ENCODE data around the gene CACNB2.
"Not testable (repeated sequence)": the region's sequence is repeated elsewhere in the genome, so short reads cannot be mapped to it uniquely, and the experiment has no call there.

The CACNB2 gene

DNA sequence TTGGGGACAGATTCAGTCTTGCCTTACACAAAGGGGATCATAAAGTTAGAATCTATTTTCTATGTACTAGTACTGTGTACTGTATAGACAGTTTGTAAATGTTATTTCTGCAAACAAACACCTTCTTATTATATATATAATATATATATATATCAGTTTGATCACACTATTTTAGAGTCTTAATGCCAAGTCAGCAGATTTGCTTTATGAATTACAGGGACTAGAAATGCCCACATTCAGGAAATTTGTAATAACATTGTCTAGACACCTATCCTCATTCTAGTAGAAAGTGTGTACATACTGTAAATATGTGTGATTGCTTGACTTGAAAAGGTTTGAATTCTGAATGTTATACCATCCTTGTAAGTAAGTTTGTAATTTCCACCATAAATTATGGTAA, 400.0 kb downstream of the CACNB2 start:
- DNase-seq: no peak

DNA sequence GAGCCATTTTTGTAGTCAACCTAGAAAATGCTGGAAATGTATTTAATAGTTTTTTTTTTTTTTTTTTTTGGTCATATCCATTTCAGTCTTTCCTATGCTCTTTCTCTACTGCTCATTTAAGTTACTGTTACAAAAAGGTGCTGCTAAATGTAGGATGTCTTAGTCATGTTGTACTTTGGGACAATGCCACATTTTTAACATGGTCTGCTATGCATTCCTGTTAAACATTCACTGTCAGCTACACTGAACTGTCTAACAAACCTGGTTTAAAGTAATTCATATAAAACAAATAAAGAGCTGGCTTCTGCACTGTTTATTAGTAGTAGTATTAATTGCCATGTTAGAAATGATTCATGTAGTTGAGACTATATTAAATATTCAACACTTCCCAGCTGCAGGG, 402.6 kb downstream of the CACNB2 start:
- no peak for DNase-seq

DNA sequence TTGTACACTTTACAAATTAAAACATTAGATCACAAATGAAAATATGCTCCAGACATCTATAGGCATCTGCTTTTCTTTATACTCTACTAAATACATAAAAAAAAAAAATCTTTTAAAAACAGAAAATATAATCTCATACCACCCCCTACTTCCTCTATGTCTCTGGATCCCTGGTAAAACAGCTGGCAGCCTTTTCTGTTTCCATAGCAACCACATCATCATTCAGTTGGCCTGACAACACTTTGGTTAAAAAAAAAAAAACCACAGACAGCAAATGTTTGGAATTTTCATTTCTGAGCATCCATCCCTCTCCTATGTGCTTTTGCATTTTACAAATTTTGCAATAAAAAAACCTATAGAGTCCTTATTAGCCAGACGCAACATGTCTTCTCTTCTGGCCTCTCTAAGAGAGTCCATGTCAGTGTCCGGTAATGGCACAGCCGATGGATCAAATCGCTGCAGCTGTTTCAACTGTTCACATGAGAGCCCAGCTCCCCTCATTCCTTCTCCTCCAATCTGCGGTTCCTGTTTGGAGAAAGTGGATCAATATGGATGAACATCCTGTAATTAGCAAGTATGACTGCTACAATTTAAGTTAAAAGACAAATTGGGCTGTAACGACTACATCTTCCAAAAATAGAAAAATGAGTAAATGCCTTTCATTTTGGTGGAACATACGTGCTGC, 405.5 kb downstream of the CACNB2 start:
- no peak for DNase-seq

DNA sequence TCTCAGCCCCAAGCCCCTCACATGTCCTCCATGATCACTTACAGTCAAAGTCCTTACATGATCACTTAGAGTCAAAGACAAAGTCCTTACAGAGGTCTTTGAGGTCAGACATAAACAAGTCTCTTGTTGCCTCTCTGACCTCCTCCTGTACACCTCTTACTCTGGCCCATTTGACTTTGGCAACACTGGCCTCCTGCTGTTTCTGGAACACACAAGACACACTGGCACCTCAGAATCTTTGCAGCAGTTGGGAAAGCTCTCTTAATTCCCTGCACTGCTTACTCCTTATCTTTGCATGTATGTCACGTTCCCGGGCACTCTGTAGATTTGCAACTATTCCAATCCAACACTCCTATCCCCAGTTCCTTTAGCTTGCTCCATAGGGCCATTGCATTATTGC, 408.9 kb downstream of the CACNB2 start:
- no peak for DNase-seq

DNA sequence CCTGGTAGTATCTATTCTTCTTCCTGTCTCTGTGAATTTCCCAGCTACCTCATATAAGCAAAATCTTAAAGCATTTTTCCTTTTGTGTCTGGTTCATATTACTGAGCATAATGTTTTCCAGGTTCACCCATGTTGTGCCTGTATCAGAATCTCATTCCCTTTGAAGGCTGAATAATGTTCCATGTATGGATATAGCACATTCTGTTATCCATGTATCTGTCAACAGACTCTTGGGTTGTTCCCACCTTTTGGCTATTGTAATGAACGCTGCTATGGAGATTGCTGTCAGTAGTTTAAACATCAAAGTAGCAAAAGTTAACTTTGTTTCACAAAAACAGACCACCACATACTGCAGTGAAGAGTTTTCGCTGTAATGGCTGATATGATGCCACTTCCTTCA, 411.2 kb downstream of the CACNB2 start:
- DNase-seq: no peak

DNA sequence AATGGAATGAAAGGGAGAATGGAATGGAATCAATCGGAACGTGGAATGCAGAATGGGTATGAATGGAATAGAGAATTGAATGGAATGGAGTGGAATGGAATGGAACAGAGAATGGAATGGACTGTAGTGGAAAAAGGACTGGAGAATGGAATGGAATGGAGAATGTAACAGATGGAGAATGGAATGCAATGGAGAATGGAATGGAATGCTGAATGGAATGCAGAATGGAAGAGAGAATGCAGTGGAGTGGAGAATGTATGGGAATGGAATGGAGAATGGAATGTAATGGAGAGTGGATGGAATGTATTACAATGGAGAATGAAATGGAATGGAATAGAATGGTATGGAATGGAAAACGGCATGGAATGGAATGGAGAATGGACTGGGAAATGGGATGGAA, 414.3 kb downstream of the CACNB2 start:
- no peak for DNase-seq

DNA sequence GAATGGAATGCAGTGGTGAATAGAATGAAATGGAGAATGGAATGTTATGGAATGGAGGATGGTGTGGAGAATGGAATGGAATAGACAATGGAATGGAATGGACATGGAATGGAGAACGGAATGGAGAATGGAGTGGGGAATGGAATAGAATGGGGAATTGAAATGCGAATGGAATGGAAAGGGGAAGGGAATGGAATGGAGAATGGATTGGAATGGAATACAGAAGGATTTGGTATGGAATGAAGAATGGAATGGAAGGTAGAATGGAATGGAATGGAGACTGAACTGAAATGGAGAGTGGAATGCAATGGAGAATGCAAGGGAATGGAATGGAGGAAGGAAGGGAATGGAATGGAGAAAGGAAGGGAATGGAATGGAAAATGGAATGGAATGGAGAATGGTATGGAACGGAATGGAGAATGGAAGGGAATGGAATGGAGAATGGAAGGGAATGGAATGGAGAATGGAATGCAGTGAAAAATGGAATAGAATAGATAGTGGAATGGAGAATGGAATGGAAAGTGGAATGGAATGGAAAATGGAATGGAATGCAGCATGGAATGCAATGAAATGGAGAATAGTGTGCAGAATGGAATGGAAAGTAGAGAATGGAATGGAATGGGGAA, 416.4 kb downstream of the CACNB2 start:
- DNase-seq: no peak

DNA sequence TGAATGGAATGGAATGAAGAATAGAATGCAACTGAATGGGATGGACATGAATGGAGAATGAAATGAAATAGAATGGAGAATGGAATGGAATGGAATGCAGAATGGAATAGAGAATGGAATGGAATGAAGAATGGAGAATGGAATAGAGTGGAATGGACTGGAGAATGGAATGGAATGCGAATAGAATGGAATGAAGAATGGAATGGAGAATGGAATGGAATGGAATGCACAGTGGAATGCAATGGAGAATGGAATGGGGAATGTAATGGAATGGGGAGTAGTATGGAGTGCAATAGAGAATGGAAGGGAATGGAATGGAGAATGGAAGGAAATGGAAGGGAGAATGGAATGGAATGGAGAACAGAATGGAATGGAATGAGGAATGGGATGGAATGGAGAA, 417.7 kb downstream of the CACNB2 start:
- no peak for DNase-seq

DNA sequence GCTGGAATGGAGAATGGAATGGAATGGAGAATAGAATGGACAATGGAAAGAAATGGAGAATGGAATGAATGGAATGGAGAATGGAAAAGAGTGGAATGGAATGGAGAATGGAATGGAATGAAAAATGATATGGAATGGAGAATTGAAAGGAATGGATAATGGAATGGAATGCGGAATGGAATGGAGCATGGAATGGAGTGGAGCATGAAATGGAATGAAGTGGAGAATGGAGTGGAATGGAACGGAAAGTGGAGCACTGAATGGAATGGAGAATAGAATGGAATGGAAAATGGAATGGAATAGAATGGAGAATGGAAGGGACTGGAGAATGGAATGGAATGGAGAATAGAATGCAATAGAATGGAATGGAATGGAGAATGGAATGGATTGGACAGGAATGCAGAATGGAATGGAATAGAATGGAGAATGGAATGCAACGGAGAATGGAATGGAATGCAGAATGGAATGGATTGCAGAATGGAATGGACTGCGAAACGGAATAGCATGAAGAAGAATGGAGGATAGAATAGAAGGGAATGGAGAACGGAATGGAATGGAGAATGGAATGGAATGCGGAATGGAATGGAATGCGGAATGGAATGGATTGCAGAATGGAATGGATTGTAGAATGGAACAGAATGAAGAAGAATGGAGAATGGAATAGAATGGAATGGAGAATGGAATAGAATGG, 421.8 kb downstream of the CACNB2 start:
- DNase-seq: no peak

DNA sequence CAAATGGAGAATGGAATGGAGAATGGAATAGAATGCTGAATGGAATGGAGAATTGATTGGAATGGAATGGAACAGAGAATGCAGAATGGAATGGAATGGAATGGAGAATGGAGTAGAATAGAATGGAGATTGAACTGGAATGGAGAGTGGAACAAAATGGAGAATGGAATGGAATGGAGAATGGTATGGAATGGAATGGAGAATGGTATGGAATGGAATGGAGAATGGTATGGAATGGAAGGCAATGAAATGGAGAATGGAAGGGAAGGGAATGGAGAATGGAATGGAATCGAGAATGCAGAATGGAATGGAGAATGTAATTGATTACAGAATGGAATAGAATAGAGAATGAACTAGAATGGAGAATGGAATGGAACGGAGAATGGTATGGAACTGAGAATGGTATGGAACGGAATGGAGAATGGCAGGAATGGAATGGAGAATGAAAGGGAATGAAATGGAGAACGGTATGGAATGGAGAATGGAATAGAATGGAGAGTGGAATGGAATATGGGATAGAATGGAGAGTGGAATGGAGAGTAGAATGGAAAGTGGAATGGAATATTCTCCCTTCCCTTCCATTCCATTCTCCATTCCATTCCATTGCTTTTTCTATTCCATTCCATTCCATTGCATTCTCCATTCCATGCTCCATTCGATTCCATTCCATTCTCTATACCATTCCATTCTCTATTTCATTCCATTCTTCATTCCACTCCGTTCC, 422.9 kb downstream of the CACNB2 start:
- no peak for DNase-seq

DNA sequence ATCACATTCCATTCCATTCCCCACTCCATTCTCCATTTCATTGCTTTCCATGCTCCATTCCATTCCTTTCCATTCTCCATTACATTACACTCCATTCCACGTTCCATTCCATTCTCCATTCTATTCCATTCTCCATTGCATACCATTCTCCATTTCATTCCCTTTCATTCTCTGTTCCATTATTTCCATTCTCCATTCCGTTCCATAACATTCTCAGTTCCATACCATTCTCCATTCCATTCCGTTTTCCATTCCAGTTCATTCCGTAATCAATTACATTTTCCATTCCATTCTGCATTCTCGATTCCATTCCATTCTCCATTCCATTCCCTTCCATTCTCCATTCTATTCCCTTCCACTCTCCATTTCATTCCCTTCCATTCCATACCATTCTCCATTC, 424.8 kb downstream of the CACNB2 start:
- no peak for DNase-seq

DNA sequence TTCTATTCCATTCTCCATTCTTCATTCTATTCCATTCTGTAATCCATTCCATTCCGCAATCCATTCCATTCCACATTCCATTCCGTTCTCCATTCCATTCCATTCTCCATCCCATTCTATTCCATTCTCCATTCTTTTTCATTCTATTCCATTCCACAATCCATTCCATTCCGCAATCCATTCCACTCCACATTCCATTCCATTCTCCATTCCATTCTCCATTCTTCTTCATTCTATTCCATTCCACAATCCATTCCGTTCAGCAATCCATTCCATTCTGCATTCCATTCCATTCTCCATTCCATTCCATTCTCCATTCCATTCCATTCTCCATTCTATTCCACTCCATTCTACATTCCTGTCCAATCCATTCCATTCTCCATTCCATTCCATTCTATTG, 426.0 kb downstream of the CACNB2 start:
- DNase-seq: no peak

DNA sequence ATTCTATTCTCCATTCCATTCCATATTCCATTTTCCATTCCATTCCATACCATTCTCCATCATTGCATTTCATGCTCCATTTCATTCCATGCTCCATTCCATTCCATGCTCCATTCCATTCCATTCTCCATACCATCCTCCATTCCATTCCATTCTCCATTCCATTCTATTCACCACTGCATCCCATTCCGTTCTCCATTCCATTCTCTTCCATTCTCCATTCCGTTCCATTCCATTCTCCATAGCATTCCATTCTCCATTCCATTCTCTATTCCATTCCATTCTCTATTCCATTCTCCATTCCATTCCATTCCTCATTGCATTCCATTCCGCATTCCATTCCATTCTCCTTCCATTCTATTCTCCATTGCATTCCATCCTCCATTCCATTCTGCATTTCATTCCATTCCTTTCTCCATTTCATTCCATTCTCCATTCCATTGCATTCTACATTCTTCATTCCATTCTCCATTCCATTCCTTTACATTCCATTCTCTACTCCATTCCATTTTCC, 427.2 kb downstream of the CACNB2 start:
- no peak for DNase-seq

DNA sequence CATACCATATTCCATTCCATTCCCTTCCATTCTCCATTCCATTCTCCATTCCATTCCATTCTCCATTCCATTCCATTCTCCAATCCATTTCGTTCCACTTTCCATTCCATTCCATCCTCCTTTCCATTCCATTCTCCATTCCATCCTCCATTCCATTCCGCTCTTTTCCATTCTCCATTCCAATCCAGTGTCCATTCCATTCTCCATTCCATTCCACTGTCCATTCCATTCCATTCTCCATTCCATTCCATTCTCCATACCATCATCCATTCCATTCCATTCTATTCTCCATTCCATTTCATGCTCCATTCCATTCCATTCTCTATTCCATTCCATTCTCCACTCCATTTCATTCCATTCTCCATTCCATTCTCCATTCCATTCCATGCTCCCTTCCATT, 430.2 kb downstream of the CACNB2 start:
- DNase-seq: not testable (repeated sequence)

DNA sequence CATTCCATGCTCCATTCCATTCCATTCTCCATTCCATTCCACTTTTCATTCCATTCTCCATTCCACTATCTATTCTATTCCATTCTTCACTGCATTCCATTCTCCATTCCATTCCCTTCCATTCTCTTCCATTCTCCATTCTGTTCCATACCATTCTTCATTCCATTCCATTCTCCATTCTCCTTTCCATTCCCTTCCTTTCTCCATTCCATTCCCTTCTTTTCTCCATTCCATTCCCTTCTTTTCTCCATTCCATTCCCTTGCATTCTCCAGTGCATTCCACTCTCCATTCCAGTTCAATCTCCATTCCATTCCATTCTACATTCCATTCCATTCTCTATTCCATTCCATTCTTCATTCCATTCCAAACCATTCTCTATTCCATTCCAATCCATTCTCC, 430.9 kb downstream of the CACNB2 start:
- no peak for DNase-seq

DNA sequence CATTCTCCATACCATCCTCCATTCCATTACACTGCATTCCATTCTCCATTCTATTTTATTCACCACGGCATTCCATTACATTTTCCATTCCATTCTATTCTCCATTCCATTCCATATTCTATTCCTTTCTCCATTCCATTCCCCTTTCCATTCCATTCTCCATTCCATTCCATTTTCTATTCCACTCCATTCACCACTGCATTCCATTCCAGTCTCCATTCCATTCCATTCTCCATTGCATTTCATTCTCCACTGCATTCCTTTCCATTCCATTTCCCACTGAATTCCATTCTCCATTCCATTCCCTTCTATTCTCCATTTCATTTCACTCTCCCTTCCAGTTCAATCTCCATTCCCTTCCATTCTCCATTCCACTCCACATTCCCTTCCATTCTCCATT, 431.6 kb downstream of the CACNB2 start:
- no peak for DNase-seq

DNA sequence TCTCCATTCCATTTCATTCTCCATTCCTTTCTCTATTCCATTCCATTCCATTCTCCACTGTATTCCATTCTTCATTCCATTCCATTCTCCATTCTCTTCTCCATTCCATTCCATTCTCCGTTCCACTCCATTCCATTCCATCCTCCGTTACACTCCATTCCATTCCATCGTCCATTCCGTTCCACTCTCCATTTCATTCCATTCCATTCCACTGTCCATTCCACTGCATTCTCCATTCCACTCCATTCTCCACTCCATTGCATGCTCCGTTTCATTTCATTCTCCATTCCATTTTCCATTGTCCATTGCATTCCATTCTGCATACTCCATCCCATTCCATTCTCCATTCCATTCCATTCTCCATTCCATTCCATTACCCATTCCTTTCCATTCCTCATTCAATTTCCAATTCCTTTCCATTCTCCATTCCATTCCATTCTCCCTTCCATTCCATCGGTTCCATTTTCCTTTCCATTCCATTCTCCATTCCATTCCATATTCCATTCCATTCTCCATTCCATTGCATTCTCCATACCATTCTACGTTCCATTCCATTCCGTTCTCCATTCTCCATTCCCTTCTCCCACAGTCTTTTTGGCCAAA, 432.8 kb downstream of the CACNB2 start:
- DNase-seq: no peak

DNA sequence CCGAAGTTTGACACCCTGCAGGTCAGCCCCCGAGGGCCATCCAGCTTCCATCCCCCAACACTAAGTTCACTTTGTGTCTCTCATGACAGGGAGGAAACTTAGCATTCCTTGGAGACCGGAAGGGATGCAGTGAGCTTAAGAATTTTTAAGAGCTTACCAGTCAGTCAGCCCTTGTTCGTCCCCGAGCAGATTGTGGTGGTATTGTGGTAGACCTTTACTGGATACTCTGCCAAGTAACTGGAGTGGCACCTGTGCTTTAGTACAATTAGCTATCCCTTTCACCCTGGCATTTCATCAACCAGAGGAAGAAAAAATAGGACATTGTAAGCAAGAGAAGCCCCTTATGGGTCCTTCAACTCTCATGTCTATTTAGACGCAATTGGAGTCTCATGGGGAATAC, 436.4 kb downstream of the CACNB2 start:
- no peak for DNase-seq

DNA sequence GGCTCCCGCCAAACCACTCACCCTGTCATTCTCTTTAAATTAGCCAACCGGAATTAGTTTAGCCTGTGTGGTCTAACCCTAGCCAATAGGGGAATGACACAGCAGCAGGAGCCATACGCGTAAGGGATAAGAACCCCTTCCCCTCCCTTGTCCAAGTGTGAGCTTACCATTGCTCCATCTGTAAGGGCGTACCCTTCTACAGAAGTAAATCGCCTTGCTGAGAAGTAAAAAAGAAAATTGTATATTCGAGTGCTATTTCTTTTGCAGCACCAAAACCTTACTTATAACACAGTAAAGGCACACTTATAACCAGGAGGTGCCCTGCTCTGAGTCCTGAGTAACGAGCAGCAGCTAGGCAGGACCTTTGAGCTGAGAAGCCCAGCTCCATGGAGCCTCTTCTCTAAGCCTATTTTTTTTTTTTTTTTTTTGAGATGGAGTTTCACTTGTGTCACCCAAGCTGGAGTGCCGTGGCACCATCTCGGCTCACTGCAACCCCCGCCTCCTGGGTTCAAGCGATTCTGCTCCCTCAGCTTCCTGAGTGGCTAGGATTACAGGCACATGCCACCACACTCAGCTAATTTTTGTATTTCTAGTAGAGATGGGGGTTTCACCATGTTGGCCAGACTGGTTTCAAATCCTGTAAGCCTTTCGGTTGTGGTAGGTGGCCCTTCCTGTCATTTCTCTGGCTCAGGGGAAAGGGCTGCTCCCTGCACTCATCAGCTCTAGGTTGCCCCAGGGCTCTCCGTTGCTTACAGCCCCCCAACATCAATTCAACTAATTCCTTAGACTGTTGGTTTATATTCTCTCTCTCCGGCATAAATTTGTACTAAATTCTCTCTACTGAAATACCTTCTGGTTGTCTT, 437.8 kb downstream of the CACNB2 start:
- DNase-seq: no peak

DNA sequence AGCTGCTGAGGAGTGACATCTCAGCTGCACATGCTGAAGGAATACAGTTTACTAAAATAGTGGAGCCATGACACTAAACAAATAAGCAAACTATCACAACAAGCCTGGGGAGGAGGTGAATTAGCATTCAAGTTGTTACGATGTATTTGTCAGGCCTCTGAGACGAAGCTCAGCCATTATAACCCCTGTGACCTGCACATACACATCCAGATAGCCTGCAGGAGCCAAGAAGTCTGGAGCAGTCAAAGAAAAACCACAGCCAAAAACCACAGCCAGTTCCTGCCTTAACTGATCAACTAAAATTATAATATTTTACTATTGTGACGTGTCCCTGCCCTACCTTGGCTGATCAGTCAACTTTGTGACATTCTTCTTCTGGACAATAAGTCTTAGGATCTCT, 442.6 kb downstream of the CACNB2 start:
- no peak for DNase-seq

DNA sequence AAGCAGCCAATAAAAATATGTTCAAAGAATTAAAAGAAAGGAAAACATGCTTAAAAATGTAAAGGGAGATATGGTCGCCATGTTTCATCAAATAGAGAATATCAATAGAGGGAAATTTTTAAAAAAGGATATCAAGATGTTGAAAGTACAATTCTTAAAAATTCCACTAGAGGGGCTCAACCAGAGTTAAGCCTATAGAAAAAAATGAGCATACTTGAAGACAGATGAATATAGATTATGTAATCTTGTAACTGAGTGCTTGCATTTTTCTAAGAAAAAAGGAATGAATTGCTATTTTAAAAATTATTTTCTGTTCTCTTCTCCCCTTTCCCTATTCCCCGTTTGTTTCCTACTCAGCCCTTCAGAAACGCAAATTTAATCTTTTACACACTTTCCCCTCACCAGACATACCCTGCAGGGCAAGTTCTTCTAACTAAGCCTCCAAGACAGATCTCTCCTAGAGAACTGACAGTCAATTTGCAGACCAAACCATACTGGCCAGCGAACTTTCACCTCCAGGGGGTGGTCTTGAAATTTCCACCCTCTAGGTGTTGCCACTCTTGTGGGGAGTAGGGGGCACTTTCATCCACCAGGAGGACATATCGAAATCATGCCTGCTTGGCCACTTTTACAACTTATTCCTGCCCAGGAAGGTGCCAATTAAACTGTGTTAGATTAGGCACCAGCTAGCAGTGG, 443.5 kb downstream of the CACNB2 start:
- DNase-seq: no peak

DNA sequence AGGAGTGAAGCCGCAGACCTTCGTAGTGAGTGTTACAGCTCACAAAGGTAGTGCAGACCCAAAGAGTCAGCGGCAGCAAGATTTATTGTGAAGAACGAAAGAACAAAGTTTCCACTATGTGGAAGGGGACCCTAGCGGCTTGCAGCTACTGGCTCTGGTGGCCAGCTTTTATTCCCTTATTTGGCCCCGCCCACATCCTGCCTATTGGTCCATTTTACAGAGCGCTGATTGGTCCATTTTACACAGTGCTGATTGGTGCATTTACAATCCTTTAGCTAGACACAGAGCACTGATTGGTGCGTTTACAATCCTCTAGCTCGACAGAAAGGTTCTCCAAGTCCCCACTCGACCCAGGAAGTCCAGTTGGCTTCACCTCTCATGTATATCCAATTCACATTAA, 446.4 kb downstream of the CACNB2 start:
- DNase-seq: not testable (repeated sequence)

Measured in COR-L47 (cell line).